Hematopoietic multipotent progenitor cell treated with erythropoietin and hydrocortisone succinate and interleukin-3 and kit ligand, for 17 days (in vitro differentiated cells): ENCODE results near the gene FA2H.
A peak's percentile ranks its signal among the peaks of the same experiment; 100 is the strongest.
"Not testable (repeated sequence)": the region's sequence is repeated elsewhere in the genome, so short reads cannot be mapped to it uniquely, and the experiment has no call there.

ENCODE experiments used
- DNase-seq: peaks from one replicate; pipeline ENCODE4 v3.0.0-alpha.2; 2015; ENCODE audit warnings: low spot score

FA2H gene, protein sequence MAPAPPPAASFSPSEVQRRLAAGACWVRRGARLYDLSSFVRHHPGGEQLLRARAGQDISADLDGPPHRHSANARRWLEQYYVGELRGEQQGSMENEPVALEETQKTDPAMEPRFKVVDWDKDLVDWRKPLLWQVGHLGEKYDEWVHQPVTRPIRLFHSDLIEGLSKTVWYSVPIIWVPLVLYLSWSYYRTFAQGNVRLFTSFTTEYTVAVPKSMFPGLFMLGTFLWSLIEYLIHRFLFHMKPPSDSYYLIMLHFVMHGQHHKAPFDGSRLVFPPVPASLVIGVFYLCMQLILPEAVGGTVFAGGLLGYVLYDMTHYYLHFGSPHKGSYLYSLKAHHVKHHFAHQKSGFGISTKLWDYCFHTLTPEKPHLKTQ

DNA sequence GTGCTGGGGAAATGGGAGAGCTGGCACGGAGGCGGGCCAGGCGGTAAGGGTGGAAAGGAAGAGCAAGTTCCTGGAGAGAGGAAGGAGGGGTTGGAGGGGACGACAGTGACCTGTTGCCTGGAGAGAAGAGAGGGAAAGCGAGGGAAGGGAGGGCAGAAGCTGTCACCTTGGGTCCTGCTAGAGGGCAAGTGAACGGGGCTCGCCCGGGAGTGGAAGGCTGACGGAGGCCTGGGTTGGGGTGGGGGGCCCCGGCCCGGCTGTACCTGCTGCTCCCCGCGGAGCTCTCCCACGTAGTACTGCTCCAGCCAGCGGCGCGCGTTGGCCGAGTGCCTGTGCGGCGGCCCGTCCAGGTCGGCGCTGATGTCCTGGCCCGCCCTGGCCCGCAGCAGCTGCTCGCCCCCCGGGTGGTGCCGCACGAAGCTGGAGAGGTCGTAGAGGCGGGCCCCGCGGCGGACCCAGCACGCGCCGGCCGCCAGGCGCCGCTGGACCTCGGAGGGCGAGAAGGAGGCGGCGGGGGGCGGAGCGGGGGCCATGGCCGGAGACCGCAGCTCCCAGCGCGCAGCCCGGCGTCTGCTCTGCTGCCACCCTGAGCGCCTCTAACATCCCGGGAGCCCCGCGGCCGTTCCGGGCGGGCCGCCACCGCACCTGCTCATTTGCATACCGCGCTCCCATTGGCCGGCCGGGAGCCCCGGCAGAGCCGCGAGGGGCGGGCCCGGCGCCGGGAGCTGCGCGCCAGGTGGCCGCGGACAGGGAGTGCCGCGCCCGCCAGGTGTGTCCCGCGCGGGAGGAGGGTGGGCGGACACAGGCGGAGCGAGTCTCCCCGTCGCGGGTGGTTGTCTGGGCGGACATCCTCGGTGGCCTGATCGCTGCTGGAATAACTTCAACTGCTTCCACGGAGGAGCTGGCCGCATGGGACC is at the start of gene FA2H:
Gene FA2H, minus strand, starts transcription at position 598 of the 917 bp plus-strand sequence. Its CDS starts 65 bp downstream, at position 533.
- DNase-seq: peak; percentile 58

DNA sequence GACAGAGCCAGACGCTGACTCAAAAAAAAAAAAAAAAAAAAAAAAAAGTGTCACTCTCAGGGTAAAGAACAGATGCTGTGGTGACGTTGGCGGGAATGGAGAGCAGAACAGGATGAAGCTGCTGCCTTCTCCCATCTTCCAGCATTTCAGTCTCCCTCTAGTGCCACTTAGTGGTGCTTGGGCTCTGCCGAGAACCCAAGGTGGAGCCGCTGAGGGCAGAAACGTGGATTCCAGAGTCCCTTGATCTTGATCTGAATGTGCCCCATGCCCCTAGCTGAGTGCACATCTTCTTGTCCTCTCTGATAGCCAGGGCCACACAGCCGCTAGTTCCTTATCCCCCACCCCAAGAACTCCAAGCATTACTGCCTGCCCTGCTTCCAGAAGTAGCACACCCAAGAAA is 43.2 kb upstream of the FA2H start:
- DNase-seq: no peak

DNA sequence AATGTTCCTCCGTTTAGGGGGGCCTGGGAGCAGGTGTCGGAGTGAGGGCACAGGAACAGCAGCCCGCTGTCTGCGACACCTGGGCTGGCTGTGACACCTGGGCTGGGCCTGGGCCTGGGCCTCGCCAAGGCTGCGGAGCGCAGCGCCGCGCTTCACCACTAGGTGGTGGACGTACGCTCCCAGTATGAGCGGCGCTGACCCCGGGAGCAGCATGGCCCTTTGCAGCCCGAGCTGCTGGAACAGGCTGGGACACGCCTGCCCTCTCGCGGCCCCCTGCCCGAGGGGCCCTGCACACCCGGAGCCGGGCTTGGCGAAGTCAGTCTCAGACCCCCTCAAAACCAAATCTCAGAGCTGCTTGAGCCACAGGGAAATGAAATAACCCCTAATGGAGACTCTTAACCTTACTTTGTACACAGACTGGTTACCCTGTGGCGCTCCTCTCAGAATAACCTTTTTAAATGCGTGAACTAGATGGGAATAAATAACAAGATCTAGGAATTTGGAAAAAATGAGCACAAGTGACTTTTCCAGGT is 38.6 kb upstream of the FA2H start:
- DNase-seq: peak; percentile 58

DNA sequence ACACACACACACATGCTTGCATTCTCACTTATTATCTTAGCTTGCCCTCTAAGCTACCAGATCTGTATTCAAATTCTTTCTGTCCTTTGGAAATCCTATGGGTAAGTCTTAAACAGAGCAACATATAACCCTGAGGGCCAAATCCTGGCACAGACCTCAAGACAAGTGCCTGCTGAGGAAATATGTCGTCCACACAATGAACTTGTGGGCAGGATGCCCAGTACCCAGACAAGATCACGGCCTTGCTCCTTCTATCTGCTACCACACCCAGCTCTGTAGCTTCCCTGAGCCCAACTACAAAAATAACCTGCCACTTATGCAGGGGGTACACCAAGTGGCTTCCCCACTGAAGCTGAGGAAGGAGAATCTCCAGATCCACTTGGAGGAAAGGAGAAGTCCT is 37.3 kb upstream of the FA2H start:
- DNase-seq: no peak

DNA sequence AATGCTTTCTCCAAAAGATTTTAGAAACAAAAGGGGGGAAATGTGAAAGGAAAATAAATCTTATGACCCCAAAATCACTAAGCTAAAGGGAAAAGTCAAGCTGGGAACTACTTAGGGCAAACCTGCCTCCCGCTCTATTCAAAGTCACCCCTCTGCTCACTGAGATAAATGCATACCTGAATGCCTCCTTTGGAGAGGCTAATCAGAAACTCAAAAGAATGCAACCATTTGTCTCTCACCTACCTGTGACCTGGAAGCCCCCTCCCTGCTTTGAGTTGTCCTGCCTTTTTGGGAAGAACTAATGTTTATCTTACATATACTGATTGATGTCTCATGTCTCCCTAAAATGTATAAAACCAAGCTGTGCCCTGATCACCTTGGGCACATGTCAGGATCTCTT is 36.6 kb upstream of the FA2H start:
- not testable (repeated sequence) for DNase-seq

DNA sequence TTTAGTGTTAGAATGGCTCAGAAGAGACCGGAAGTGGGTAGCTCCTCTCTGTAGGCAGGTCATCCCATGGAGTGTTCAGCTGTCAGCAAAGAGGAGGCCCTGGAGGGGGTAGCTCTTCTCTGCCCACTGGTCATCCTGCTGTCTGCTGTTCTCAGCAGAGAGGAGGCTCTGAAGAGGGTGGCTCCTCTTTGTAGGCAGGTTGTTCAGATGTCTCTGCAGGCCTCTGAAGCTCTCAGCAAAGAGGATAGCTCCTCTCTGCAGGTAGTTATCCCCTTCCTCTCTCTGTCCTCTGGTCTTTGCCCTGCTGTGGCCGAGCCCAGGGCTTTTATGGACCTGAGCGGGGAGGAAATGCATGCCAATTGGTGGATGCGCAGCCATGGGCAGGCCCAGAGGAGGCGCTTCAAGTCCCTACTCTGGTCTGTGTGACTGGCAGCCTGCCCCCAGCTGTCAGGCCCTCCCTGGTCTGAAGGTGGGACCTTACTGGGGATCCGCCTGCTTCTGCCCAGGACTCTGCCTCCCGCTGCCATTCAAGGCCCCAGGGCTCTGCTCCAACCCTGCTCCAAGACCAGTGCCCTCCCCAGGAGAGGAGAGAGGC is 32.5 kb upstream of the FA2H start:
- DNase-seq: no peak

DNA sequence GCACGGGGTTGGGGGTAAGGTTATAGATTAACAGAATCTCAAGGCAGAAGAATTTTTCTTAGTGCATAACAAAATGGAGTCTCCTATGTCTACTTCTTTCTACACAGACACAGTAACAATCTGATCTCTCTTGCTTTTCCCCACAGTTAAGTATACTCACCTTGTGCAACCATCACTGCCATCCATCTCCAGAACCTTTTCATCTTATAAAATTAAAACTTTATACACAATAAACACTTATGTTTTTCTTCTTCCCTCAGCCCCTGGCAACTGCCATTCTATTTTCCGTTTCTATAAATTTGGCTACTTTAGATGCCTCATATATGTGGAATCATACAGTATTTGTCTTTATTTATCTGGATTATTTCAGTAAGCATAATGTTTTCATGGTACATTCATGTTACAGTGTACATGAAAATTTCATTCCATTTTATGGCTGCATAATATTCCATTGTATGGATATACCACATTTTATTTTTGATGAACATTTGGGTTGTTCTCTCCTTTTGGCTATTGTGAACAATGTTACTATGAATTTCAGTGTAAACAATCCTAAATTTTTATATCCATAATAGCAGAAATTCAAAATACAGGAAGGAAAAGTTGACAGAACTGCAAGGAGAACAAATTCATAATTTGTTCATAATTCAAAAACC is 25.7 kb upstream of the FA2H start:
- no peak for DNase-seq

DNA sequence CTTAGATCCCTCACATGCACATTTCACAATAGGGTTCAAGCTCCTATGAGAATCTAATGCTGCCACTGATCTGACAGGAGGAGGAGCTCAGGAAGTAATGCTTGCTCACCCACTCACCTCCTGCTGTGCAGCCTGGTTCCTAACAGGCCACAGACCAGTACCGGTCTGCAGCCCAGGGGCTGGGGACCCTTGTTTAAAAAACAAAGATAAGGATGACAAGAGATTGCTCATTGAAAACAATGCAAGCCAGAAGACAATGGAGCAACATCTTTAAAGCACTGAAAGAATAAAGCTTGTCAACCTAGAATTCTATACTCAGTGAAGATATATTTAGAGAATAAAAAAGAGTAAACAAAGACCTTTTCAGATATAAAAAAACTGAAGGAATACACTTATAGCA is 22.8 kb upstream of the FA2H start:
- no peak for DNase-seq

DNA sequence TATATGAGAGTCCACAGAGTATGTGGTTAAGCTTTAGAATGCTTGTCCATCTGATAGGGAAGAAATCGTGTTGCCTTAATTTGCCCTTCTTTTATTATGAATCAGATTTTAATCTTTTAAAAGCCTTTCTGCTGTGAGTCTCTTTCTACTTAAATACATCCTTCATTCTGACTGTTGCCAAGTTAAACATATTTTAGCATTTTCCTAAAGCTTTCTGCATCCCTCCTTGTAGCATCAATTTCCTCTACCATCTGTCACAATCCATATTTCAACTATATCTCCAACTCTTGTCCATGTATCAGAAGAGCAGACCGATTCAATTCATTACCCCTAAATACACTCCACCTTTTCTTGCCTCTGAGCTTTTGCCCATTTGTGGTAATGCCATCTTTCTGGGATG is 20.5 kb upstream of the FA2H start:
- DNase-seq: no peak

DNA sequence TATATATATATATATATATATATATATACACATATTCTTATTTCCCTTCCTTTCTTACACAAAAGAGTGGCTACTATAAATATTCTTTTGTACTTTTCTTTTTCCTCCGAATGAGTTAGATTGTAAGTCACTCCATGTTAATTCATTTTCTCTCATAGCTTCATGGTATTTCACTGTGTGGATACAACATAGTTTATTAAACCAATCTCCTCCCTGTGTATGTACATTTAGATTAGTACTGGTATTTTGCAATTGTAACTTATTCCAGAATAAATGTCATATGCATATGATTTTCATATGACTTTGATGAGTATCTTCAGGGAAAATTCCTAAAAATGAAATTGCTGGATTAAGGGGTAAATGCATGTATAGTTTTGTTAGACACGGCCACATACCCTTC is 20.0 kb upstream of the FA2H start:
- DNase-seq: no peak

DNA sequence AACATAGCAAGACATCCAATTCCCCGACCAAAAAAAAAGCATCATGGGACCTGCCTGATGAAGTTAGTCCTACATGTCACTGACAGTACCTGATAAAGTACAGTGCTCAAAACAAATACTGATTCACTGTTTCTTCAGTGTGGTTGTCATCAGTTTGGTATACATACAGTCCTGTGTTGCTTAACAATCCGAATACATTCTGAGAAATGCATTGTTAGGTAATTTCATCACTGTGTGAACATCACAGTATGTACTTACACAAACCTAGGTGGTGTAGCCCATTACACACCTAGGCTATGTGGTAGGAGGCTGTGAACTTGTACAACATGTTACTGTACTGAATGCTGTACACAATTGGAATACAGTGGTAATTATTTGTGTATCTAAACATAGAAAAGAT is 19.0 kb upstream of the FA2H start:
- no peak for DNase-seq

DNA sequence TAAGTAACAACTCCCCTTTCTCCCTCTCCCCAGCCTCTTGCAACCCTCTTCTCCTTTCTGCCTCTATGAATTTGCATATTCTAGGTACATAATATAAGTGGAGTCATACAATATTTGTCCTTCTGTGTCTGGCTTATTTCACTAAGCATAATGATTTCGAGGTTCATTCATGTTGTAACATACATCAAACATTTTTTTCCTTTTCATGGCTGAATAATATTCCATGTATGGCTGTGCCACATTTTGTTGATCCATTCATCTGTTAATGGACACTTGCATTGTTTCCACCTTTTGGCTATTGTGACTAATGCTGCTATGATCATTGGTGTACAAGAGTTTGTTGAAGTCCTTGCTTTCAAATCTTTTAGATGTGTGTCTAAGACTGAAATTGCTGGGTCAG is 17.6 kb upstream of the FA2H start:
- no peak for DNase-seq

DNA sequence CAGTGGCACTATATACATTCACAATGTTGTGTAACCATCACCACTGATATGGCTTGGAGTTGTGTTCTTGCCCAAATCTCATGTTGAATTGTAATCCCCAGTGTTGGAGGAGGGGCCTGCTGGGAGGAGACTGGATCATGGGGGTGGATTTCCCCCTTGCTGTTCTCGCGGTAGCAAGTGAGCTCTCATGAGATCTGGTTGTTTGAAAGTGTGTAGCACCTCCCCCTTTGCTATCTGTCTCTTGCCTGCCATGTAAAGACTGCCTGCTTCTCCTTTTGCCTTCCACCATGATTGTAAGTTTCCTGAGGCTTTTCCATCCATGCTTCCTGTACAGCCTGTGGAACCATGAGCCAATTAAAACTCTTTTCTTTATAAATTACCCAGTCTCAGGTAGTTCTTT is 17.1 kb upstream of the FA2H start:
- not testable (repeated sequence) for DNase-seq

DNA sequence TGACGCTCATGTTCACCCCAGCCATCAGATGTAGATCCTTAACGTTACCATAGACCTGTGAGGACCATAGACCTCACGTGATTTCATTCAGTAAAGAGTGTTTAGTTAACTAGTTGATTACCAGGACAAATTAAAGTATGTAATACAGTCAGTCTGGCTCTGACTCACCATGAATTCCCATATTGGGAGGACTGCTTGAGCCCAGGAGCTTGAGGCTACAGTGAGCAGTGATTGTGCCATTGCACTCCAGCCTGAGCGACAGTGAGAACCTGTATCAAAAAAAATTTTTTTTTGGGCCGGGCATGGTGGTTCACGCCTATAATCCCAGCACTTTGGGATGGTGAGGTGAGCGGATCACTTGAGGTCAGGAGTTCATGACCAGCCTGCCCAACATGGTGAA is 13.5 kb upstream of the FA2H start:
- no peak for DNase-seq

DNA sequence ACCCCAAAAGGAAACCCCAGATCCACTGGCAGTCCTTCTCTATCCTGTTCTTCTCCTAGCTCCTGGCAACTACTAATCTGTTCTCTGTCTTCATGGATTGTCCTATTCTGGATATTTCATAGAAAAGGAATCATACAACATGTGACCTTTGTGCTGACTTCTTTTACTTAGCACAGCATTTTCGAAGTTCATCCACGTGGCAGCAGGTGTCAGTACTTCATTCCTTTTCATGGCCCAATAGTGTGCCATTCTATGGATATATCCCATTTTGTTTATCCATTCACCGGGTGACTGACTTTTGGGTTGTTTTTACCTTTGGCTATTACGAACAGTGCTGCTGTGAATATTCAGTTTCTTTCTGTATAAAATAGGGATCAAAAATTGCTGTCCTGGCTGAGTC is 10.4 kb upstream of the FA2H start:
- DNase-seq: no peak

DNA sequence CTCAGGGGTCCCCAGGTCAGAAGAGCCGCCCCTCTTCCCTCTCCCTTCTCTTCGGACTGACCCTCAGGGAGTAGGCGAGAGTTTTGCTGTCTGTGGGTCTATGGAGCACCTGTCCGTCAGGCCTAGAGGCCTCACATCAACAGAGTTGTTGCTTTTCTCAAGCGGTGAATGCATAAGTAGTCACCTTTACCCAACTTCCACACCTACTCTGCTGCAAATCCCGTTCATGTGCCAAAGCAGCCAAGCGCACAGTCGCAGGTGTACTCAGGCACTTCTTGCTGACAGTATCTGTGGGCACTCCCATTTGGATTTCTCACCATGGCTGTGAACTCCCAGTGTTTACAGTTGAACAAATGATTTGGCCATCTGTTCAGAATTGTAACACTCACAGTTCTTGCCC is 4.0 kb upstream of the FA2H start:
- DNase-seq: no peak

DNA sequence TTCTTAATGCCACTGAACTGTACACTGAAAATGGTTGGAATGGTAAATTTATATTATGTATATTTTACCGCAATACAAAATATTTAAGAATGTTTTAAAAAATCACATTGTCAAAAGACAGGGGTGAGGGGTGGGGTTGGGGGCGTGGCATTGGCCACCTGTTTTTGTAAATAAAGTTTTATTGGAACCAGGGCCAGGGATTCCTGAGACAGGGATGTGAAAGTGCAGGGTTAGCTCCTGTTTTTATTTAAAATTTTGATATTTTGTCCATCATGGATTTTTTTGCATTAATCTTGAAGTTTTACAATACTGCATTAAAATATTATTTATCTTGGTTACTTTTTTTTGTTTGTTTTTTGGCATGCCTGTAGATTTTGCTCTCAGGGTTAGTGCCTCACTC is 2.3 kb upstream of the FA2H start:
- no peak for DNase-seq

DNA sequence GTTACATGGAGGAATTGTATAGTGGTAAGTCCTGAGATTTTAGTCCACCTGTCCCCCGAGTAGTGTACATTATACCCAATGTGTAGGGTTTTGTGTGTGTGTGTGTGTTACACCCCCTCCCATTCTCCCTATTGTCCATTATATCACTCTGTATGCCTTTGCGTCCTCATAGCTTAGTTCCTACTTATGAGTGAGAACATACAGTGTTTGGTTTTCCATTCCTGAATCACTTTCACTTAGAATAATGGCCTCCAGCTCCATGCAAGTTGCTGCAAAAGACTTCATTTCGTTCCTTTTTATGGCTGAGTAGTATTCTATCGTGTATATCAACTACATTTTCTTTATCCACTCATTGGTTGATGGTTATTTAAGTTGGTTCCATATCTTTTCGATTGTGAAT is 635 bp upstream of the FA2H start:
- no peak for DNase-seq

DNA sequence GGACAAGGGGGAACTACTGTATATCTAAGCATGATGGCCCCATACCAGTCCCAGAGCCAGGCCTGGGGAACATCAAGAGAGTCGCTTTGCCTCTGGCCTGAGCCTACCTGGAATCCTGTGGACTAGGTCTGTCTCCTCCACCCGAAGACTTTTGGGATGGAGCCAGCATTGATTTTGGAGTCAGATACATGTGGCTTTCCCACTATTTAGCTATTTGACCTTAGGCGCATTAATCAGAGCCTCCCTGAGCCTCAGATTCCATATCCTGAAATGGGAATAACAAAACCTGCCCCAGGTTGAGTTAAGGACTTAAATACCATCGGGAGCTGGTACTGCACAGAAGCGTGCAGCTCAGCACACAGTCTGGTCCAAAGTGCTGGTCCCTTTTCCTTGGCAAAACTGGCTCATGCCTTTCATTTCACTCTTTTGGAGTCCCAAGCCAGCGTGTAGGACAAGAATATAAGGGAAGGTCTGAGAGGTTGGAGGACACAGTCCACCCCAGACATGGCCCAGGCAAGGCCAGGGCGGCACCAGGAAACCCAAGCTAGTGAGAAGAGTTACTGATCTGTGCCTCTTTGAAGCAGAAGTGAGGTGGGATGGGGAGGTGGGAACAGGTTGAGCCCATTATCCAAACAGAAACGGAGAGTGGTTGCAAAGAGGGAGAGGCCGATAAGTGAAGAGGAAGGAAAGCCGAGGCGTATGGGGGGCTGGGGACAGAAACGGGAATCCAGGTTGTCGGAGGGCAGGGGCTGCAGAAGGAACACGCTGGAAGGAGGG is 986 bp downstream of the FA2H start:
- DNase-seq: no peak

DNA sequence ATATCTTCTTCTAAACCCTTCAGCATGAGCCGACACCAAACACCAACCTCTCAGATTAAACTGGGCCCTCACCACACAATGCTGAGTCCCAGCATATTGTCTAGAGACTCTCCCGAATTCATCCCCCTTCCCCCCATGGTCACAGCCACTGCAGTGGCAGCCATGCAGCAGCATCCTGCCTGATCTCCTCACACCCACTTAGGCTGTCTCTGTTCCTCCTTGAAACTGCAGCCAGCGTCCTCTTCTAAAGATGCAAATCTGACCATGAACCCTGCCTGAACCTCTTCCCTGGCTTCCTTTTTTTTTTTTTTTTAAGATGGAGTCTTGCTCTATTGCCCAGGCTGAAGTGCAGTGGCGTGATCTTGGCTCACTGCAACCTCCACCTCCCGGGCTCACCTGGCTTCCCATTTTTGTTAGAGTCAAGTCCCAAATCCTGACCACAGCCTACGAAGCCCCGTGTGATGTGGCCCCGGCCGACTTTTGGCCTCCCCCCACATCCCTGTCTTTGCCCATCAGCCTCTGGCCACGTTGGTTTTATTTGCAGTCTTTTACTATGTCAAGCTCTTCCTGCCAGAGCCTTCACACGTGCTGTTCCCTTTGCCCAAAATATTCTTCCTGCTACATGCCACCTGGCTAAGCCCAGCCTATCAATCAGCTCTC is 2.8 kb downstream of the FA2H start:
- DNase-seq: no peak
